PFSK-1 (cell line): ENCODE results near the gene ABR.

ENCODE experiments used
- FOXP2 ChIP-seq: optimal IDR thresholded peaks from 2 replicates; pipeline ENCODE3; 2011; ENCODE audit warnings: borderline replicate concordance, control low read depth, inconsistent platforms; ENCODE audit not compliant: insufficient read depth; ENCODE audit errors: extremely low read length, extremely low read depth
- POLR2AphosphoS5 ChIP-seq: IDR thresholded peaks from 2 replicates; pipeline ENCODE4 v1.6.1; 2012; ENCODE audit warnings: low read depth, mild to moderate bottlenecking, control low read depth, low read length, moderate library complexity
- REST ChIP-seq, 2 experiments: IDR thresholded peaks; 2 replicates each; pipeline versions ENCODE4 v1.6.1 to v1.8.0; 2011 to 2012; ENCODE audit warnings: low read depth in 2 of 2, low read length in 2 of 2, control low read depth in 1 of 2, inconsistent platforms in 1 of 2, mild to moderate bottlenecking in 1 of 2, moderate library complexity in 1 of 2; ENCODE audit not compliant: insufficient read depth in 1 of 2
- SIN3A ChIP-seq: IDR thresholded peaks from 2 replicates; pipeline ENCODE4 v1.6.1; 2012; ENCODE audit warnings: mild to moderate bottlenecking, low read length, moderate library complexity, borderline replicate concordance; ENCODE audit not compliant: insufficient read depth
- TAF1 ChIP-seq: IDR thresholded peaks from 2 replicates; pipeline ENCODE4 v1.6.1; 2012; ENCODE audit warnings: low read length, control low read depth, borderline replicate concordance; ENCODE audit not compliant: insufficient read depth

Gene ABR

GRCh38 chr17:1004769-1005295, 174.9 kb downstream of the ABR start:
- no peak for TF ChIP-seq SIN3A
- no peak for TF ChIP-seq POLR2AphosphoS5
- TF ChIP-seq REST (IDR thresholded peaks at IDR 0.05; ENCODE audit: insufficient read depth in 1 of 2, low read depth in 2 of 2, low read length in 2 of 2), result no peak
- no peak for TF ChIP-seq FOXP2
- TF ChIP-seq TAF1, result no peak

DNA sequence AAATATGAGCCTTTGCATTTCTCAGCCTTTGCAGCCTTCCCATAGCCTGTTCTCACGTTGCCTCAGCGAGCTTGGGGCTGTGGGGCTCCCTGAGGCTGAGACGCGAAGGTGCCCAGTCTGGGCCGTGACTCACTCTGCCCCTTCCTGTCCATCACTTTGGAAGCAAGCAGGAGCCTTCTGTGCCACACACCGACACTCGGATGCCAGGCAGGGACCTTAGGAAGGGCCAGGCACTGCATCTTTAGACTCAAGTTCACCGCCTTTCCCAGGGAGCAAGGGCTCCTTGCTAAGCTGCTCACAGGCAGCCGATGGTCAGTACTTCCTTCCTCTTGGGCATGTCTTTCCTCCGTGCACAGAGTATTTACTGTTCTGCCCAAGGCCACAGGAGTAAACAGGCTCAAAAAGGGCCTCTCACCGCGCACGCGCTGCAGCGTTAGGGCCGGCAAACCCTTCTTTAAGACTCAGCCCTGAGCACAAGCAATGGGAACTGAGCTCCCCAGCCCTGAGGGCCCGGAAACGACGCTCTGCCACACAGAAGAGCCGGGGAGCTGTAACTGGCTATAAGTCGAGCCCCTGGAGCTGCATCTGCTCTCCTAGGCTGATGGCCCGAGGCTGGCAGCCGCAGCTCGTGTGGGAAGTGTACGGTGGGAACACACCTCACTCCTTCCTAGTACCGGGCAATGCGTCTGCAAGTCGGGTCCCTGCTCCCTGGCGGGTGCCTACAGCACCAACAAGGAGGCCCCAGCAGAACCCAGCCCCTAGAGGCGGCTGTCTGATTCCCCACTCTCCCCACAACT, 175.6 kb downstream of the ABR start:
- TF ChIP-seq POLR2AphosphoS5, result no peak
- no peak for TF ChIP-seq TAF1
- TF ChIP-seq FOXP2, result no peak
- no peak for TF ChIP-seq REST (IDR thresholded peaks at IDR 0.05; ENCODE audit: insufficient read depth in 1 of 2, low read depth in 2 of 2, low read length in 2 of 2)
- TF ChIP-seq SIN3A, result no peak

- TF ChIP-seq REST (IDR thresholded peaks at IDR 0.05; ENCODE audit: insufficient read depth in 1 of 2, low read depth in 2 of 2, low read length in 2 of 2) (no peak), FOXP2 (no peak), TAF1 (no peak), SIN3A (no peak), POLR2AphosphoS5 (no peak)
These were observed 176.2 kb downstream of the ABR start for GRCh38 chr17:1003633-1003971.

DNA sequence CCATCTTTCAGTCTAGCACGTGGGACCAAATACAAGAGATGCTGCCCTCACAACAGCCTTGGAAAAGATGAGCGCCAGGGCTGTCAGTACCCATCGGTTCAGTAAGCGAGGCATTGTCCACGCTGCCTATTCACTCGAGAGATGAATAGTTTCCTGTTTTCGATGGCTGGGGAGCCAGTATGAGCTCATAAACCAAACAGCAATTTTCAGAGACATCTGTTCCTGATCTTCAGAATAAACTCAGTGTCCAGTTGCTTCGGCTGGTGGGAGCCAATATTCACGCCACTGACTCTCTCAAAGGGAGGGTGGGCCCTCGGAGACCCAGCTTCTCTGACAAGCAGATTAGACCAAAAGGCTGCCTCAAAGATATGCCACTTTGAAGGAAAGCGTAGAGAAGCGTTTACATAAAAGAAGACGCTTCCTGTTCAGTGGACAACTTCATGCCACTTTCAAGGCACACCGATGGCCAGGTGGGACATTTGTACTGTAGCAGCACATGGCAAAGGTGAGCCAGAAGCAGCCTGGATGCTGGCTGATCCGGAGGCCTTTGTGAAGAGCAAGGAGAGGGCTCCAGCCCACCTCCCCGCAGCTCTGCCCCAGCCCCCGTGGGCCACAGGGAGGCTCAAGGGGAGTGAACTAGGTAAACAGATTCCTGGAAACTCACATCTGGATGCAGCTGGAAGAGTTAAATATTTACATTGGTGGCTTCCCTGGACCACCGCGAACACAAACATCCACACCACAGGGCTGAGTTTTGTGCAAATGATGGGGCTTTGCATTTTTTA, 176.8 kb downstream of the ABR start:
- TF ChIP-seq FOXP2 (no peak), POLR2AphosphoS5 (0 out of 2 replicates have a peak, but pooled peaks have one; percentile 36), REST (IDR thresholded peaks at IDR 0.05; ENCODE audit: insufficient read depth in 1 of 2, low read depth in 2 of 2, low read length in 2 of 2) (0 out of 4 replicates have a peak, but pooled peaks of 1 of the 2 experiments have one; percentile 35), SIN3A (peak; percentile 68; the same call in 1 of the 2 replicates), TAF1 (0 out of 2 replicates have a peak, but pooled peaks have one; percentile 6)
